Measurements from ENCODE around the gene DDX27.

The DDX27 gene

GRCh38 chr20:49237531-49237930 is 18.3 kb downstream of the DDX27 start:
- H3K27ac ChIP-seq, result no peak overlapping the region
- TF ChIP-seq CTCF (conservative IDR thresholded peaks at IDR 0.05), result no peak

DNA sequence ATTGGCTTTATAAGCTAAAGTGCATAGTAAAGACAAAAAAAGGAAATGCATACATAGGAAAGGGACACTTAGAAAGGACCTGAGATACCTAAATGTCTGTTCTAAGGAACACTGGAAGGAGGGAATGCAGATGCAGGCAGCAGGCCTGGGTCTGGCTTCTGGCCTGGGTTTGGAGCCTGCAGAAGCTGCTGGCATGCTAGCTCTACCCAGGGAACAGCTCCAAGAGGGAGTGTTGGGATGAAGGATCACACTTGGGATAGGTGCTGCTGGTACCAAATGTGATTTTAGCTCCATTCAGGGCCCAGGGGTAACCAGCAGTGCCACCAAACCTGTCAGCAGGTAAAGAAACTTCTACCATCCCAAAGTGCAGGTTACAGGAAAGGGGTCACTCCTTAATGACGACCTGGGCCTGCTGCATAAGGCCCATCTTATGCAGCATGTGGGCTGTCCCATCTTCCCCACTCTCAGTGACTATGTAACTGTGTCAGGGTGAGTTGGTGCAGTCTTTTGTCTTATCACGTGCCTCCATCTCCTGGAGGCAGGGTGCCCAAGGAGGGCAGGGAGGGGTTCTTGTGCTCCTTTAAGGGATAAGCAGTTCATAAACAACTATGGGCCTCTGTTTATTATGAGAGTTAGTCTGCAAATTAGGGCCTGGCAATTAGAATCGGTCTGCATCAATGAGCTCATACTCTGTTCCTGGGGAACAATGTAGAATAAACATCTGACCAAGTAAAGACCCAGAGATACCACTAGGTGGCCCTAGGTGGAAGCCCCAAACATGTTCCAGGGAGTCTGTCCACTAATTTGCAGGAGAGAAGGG is 26.9 kb downstream of the DDX27 start:
- peak; percentile 86 for TF ChIP-seq CTCF (conservative IDR thresholded peaks at IDR 0.05)
- no peak overlapping the region for H3K27ac ChIP-seq

DNA sequence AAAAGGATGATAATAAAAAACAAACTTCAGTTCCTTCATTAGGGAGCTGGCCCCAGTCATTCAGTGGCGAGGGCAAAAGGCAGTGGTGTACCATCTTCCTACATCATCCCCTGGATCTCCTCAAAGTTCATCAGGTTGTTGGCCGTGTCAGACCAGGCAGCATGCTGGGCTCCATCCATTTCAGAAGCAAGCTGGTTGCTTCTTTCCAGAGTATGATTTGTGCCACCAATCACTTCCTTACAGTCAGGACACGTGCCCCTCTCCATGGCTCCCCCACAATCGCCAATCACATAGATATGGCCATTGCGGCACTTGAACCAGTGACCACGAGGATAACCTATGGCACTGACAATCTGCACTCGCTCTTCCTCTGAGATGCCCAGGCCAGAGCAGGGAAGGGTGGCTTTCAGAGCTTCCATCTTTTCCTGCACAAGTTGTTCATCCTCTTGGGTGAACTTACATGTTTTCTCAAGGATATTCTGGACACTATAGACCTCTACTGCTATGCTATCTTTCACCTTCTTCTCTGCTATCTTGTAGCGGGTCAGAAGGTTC is 28.0 kb downstream of the DDX27 start:
- no peak overlapping the region; the same call in 1 of the 2 replicates for H3K27ac ChIP-seq
- no peak for TF ChIP-seq CTCF (conservative IDR thresholded peaks at IDR 0.05)

DNA sequence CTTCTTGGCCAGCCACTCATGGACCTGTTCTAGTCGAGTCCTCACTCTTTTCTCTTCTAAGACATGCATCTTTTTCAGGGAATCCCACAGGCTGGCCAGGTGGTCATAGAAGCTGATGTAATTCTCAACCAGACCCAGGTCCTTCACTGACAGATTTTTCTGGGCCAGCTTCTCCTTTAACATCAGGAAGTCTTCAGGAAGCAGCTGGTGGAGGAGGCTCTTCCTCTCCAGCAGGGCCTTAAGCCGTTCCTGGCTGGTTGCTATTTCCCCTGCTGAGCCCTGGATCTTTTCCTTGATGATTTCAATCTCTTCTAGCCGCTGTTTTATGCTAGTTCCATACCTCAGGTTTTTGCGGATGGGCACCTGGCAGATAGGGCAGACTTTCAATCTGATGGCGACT is 28.6 kb downstream of the DDX27 start:
- no peak for TF ChIP-seq CTCF (conservative IDR thresholded peaks at IDR 0.05)
- H3K27ac ChIP-seq, result no peak overlapping the region; the same call in 1 of the 2 replicates

GRCh38 chr20:49248301-49248700 is 29.1 kb downstream of the DDX27 start:
- H3K27ac ChIP-seq, result no peak overlapping the region; the same call in 1 of the 2 replicates
- no peak for TF ChIP-seq CTCF (conservative IDR thresholded peaks at IDR 0.05)

- no peak overlapping the region for H3K27ac ChIP-seq
- no peak for TF ChIP-seq CTCF (conservative IDR thresholded peaks at IDR 0.05)
Measured at GRCh38 chr20:49248879-49249665, 29.9 kb downstream of the DDX27 start.
